HepG2 (cell line): ENCODE data around the gene NCBP2. TPM values are rescaled to one million over a fixed set of nuclear protein-coding genes. Genes with fewer than 3 reads are reported as not detected.

ENCODE experiments used
- GTF2F1 ChIP-seq: fragments of 150-350 bp; IDR thresholded peaks from 2 replicates; pipeline ENCODE4 v1.6.1; 2014; ENCODE audit warnings: low read length
- GZF1 ChIP-seq: sonication (generic); formaldehyde crosslinking; IDR thresholded peaks from 2 replicates; pipeline ENCODE4 v1.5.1; 2020; ENCODE audit warnings: mild to moderate bottlenecking, missing genetic modification reagents
- IKZF1 ChIP-seq: fragments of 450-650 bp; IDR thresholded peaks from 2 replicates; pipeline ENCODE4 v1.7.1; 2016
- NONO ChIP-seq, 2 experiments: fragments of 450-650 bp in 1 of 2; sonication (generic) in 1 of 2; formaldehyde crosslinking in 1 of 2; IDR thresholded peaks in 1 of 2; conservative IDR thresholded peaks in 1 of 2; 2 replicates each; pipeline versions ENCODE4 v1.6.1 to v1.8.0; 2017 to 2022; ENCODE audit warnings: mild to moderate bottlenecking in 1 of 2, missing genetic modification reagents in 1 of 2, moderate library complexity in 1 of 2
- PAX8 ChIP-seq: sonication (generic); formaldehyde crosslinking; IDR thresholded peaks from 2 replicates; pipeline ENCODE4 v1.8.0; 2022; ENCODE audit warnings: mild to moderate bottlenecking, missing genetic modification reagents, borderline replicate concordance
- SCMH1 ChIP-seq: sonication (generic); formaldehyde crosslinking; IDR thresholded peaks from 2 replicates; pipeline ENCODE4 v1.9.0; 2021; ENCODE audit warnings: missing genetic modification reagents, mild to moderate bottlenecking, borderline replicate concordance
- SIX1 ChIP-seq: sonication (generic); formaldehyde crosslinking; IDR thresholded peaks from 2 replicates; pipeline ENCODE4 v1.4.0; 2020; ENCODE audit warnings: missing genetic modification reagents, borderline replicate concordance
- SYNCRIP ChIP-seq: fragments of 200-400 bp; formaldehyde crosslinking; IDR thresholded peaks from 2 replicates; pipeline ENCODE4 v1.6.1; 2018; ENCODE audit warnings: mild to moderate bottlenecking, low read depth, low read length; ENCODE audit not compliant: insufficient read depth
- TSC22D2 ChIP-seq: sonication (generic); formaldehyde crosslinking; IDR thresholded peaks from 2 replicates; pipeline ENCODE4 v1.5.1; 2020; ENCODE audit warnings: missing genetic modification reagents, mild to moderate bottlenecking, borderline replicate concordance
- ZBTB1 ChIP-seq: sonication (generic); formaldehyde crosslinking; IDR thresholded peaks from 2 replicates; pipeline ENCODE4 v1.4.0; 2020; ENCODE audit warnings: missing genetic modification reagents, borderline replicate concordance
- ZBTB43 ChIP-seq: sonication (generic); formaldehyde crosslinking; conservative IDR thresholded peaks from 2 replicates; pipeline ENCODE4 v1.4.0; 2020; ENCODE audit warnings: missing genetic modification reagents
- ZIK1 ChIP-seq: sonication (generic); formaldehyde crosslinking; IDR thresholded peaks from 2 replicates; pipeline ENCODE4 v1.5.0; 2020; ENCODE audit warnings: mild to moderate bottlenecking, low read depth, missing genetic modification reagents, borderline replicate concordance
- ZNF574 ChIP-seq: sonication (generic); formaldehyde crosslinking; IDR thresholded peaks from 2 replicates; pipeline ENCODE4 v1.4.0; 2020; ENCODE audit warnings: missing genetic modification reagents
- ZNF607 ChIP-seq: sonication (generic); formaldehyde crosslinking; IDR thresholded peaks from 2 replicates; pipeline ENCODE4 v1.5.1; 2020; ENCODE audit warnings: missing genetic modification reagents, mild to moderate bottlenecking, borderline replicate concordance
- ZNF879 ChIP-seq: sonication (generic); formaldehyde crosslinking; IDR thresholded peaks from 2 replicates; pipeline ENCODE4 v1.8.1; 2023; ENCODE audit warnings: missing genetic modification reagents
- polyA plus RNA-seq, 8 experiments: library from polyadenylated mRNA; depleted of rRNA in 3 of 8; stranded (reverse) in 7 of 8; unstranded in 1 of 8; fragments of >200 nt; fragmentation: Illumina TruSeq in 4 of 8; extraction: Trizol in 4 of 8; gene quantifications; 2 replicates each; pipeline versions ENCODE4 v1.2.1 to v1.2.3, GENCODE V29; 2011 to 2016; ENCODE audit warnings: low read depth in 4 of 8, missing spikeins in 1 of 8, mixed read lengths in 1 of 8; ENCODE audit not compliant: insufficient read depth in 1 of 8
- total RNA-seq, 5 experiments: library from RNA; depleted of rRNA; stranded (reverse); fragments of >200 nt; fragmentation: Illumina TruSeq; extraction: Trizol; gene quantifications; 2 replicates each; pipeline ENCODE4 v1.2.3, GENCODE V29; 2016; ENCODE audit warnings: low read depth in 1 of 5
- TF ChIP-seq, protein P1 (sequence below): sonication (generic); formaldehyde crosslinking; IDR thresholded peaks from 2 replicates; pipeline ENCODE4 v1.4.0; 2020; ENCODE audit warnings: missing genetic modification reagents, mild to moderate bottlenecking, borderline replicate concordance
- TF ChIP-seq, protein P2 (sequence below): sonication (generic); formaldehyde crosslinking; IDR thresholded peaks from 2 replicates; pipeline ENCODE4 v1.5.1; 2020; ENCODE audit warnings: missing genetic modification reagents, mild to moderate bottlenecking, borderline replicate concordance
- TF ChIP-seq, protein P3 (sequence below): fragments of 450-650 bp; IDR thresholded peaks from 2 replicates; pipeline ENCODE4 v1.6.1; 2017; ENCODE audit warnings: mild to moderate bottlenecking

NCBP2 gene
- total and polyA plus RNA-seq, 2 of the 13 experiments (the other 11 are each of a cell fraction or from before 2014, with no cell fraction given), result 58.7 to 95.5 TPM

- TF ChIP-seq ZNF574 (peak; percentile 18), ZNF879 (CRISPR knock-in tag) (no peak), PAX8 (no peak), NONO (IDR thresholded peaks at IDR 0.05) (no peak), NONO (CRISPR knock-in tag; conservative IDR thresholded peaks at IDR 0.05) (peak; percentile 77; the same call in 1 of the 2 replicates), TSC22D2 (CRISPR knock-in tag) (no peak), SYNCRIP (no peak), ZBTB1 (no peak), GTF2F1 (no peak), ZBTB43 (no peak), ZNF607 (CRISPR knock-in tag) (peak; percentile 90), SCMH1 (CRISPR knock-in tag) (no peak), SIX1 (CRISPR knock-in tag) (peak; percentile 75; the same call in 1 of the 2 replicates), GZF1 (CRISPR knock-in tag) (peak; percentile 95; the same call in 1 of the 2 replicates), ZIK1 (CRISPR knock-in tag) (no peak), IKZF1 (no peak)
- TF ChIP-seq, protein P1, sequence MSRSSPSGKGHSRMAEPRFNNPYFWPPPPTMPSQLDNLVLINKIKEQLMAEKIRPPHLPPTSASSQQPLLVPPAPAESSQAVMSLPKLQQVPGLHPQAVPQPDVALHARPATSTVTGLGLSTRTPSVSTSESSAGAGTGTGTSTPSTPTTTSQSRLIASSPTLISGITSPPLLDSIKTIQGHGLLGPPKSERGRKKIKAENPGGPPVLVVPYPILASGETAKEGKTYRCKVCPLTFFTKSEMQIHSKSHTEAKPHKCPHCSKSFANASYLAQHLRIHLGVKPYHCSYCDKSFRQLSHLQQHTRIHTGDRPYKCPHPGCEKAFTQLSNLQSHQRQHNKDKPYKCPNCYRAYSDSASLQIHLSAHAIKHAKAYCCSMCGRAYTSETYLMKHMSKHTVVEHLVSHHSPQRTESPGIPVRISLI (CRISPR knock-in tag), result no peak; the same call in 1 of the 2 replicates
- TF ChIP-seq, protein P2, sequence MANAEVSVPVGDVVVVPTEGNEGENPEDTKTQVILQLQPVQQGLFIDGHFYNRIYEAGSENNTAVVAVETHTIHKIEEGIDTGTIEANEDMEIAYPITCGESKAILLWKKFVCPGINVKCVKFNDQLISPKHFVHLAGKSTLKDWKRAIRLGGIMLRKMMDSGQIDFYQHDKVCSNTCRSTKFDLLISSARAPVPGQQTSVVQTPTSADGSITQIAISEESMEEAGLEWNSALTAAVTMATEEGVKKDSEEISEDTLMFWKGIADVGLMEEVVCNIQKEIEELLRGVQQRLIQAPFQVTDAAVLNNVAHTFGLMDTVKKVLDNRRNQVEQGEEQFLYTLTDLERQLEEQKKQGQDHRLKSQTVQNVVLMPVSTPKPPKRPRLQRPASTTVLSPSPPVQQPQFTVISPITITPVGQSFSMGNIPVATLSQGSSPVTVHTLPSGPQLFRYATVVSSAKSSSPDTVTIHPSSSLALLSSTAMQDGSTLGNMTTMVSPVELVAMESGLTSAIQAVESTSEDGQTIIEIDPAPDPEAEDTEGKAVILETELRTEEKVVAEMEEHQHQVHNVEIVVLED (CRISPR knock-in tag), result peak; percentile 26; the same call in 1 of the 2 replicates
- TF ChIP-seq, protein P3, sequence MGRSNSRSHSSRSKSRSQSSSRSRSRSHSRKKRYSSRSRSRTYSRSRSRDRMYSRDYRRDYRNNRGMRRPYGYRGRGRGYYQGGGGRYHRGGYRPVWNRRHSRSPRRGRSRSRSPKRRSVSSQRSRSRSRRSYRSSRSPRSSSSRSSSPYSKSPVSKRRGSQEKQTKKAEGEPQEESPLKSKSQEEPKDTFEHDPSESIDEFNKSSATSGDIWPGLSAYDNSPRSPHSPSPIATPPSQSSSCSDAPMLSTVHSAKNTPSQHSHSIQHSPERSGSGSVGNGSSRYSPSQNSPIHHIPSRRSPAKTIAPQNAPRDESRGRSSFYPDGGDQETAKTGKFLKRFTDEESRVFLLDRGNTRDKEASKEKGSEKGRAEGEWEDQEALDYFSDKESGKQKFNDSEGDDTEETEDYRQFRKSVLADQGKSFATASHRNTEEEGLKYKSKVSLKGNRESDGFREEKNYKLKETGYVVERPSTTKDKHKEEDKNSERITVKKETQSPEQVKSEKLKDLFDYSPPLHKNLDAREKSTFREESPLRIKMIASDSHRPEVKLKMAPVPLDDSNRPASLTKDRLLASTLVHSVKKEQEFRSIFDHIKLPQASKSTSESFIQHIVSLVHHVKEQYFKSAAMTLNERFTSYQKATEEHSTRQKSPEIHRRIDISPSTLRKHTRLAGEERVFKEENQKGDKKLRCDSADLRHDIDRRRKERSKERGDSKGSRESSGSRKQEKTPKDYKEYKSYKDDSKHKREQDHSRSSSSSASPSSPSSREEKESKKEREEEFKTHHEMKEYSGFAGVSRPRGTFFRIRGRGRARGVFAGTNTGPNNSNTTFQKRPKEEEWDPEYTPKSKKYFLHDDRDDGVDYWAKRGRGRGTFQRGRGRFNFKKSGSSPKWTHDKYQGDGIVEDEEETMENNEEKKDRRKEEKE, result no peak
Measured at GRCh38 chr3:196962108-196962929, 20.0 kb upstream of the NCBP2 start (continued).
